Vagina (tissue), 2 donors: ENCODE results near the gene CIDEB.

Experiments used
- POLR2A ChIP-seq, 2 donors: fragments of 450-650 bp; IDR thresholded peaks; one replicate each; pipeline ENCODE4 v1.6.1; 2017; ENCODE audit warnings: antibody characterized with exemption in 2 of 2, mild to moderate bottlenecking in 2 of 2, moderate library complexity in 2 of 2
- POLR2AphosphoS5 ChIP-seq, 2 donors: sonication (generic); formaldehyde crosslinking; IDR thresholded peaks; one replicate each; pipeline ENCODE4 v1.9.0; 2017; ENCODE audit warnings: antibody characterized with exemption in 2 of 2, mild to moderate bottlenecking in 2 of 2, low read depth in 1 of 2; ENCODE audit not compliant: insufficient read depth in 1 of 2
- TF ChIP-seq, protein P1 (sequence below), 3 experiments: fragments of 450-650 bp in 2 of 3; fragments of 200-600 bp in 1 of 3; sonication (generic) in 1 of 3; IDR thresholded peaks; one replicate each; pipeline ENCODE4 v1.5.1; 2017 to 2019; ENCODE audit warnings: antibody characterized with exemption in 3 of 3, mild to moderate bottlenecking in 2 of 3, moderate library complexity in 2 of 3

GRCh38 chr14:24314377-24315193 lies 6.8 kb upstream of the CIDEB start:
- TF ChIP-seq, protein P1, sequence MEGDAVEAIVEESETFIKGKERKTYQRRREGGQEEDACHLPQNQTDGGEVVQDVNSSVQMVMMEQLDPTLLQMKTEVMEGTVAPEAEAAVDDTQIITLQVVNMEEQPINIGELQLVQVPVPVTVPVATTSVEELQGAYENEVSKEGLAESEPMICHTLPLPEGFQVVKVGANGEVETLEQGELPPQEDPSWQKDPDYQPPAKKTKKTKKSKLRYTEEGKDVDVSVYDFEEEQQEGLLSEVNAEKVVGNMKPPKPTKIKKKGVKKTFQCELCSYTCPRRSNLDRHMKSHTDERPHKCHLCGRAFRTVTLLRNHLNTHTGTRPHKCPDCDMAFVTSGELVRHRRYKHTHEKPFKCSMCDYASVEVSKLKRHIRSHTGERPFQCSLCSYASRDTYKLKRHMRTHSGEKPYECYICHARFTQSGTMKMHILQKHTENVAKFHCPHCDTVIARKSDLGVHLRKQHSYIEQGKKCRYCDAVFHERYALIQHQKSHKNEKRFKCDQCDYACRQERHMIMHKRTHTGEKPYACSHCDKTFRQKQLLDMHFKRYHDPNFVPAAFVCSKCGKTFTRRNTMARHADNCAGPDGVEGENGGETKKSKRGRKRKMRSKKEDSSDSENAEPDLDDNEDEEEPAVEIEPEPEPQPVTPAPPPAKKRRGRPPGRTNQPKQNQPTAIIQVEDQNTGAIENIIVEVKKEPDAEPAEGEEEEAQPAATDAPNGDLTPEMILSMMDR (IDR thresholded peaks at IDR 0.05): no peak
- TF ChIP-seq POLR2A (IDR thresholded peaks at IDR 0.05) (no peak), POLR2AphosphoS5 (IDR thresholded peaks at IDR 0.05; ENCODE audit: insufficient read depth in 1 of 2, low read depth in 1 of 2) (peak; percentile 16)
